Lower lobe of right lung (tissue), 2 donors: ENCODE measurements around the gene ABCA4. TPM values are rescaled to one million over a fixed set of nuclear protein-coding genes. Genes with fewer than 3 reads are reported as not detected.

Experiments used
- ATAC-seq, 2 donors: fragments of 200-7000 bp; cut with Tn5 transposase; one replicate each; pipeline ENCODE4 v1.9.1; 2020 to 2022; ENCODE audit warnings: mild to moderate bottlenecking in 2 of 2, moderate library complexity in 2 of 2
- DNase-seq: peaks from one replicate; pipeline ENCODE4 v3.0.0-alpha.2; 2020
- H3K27ac ChIP-seq: fragments of 200-600 bp; one replicate; pipeline ENCODE4 v1.8.0; 2022
- H3K27me3 ChIP-seq: fragments of 200-600 bp; one replicate; pipeline ENCODE4 v1.8.0; 2022; ENCODE audit warnings: low read depth
- H3K36me3 ChIP-seq: fragments of 200-600 bp; one replicate; pipeline ENCODE4 v1.8.0; 2022; ENCODE audit warnings: mild to moderate bottlenecking
- H3K4me1 ChIP-seq: fragments of 200-600 bp; one replicate; pipeline ENCODE4 v1.8.0; 2022
- H3K4me3 ChIP-seq: fragments of 200-600 bp; one replicate; pipeline ENCODE4 v1.8.0; 2022; ENCODE audit warnings: mild to moderate bottlenecking
- H3K9me3 ChIP-seq: fragments of 200-600 bp; one replicate; pipeline ENCODE4 v1.8.0; 2022
- intact Hi-C: fragments of 100-400 bp; cut with DNase I; formaldehyde crosslinking; loops from one replicate; pipeline ENCODE4 v1.11.0; 2022
- total RNA-seq: library from RNA; stranded (reverse); fragmentation: NEBNext Ultra II Directional; extraction: Animal tissue kit (Norgen Biotek cat#: 25700); gene quantifications from one replicate; pipeline ENCODE4 v1.2.1, GENCODE V29; 2021
- TF ChIP-seq, protein P1 (sequence below): fragments of 200-600 bp; IDR thresholded peaks from one replicate; pipeline ENCODE4 v1.8.0; 2022; ENCODE audit warnings: antibody characterized with exemption, mild to moderate bottlenecking
- donor health status: DM: no; HTN: yes; CAD: no; lungs with severe emphysema.

The ABCA4 gene
- total RNA-seq, 1 donor from 2014 or later, result 1.9 TPM

GRCh38 chr1:94015489-94015817 is 105.5 kb downstream of the ABCA4 start:
- DNase-seq (no peak), ATAC-seq (no peak)
- peaks cover under 1% of the 10 kb centered on the region for H3K4me1 ChIP-seq
- no peak overlapping the region for H3K27ac ChIP-seq
- H3K9me3 ChIP-seq, result no peaks in the 10 kb centered on the region
- TF ChIP-seq, protein P1, sequence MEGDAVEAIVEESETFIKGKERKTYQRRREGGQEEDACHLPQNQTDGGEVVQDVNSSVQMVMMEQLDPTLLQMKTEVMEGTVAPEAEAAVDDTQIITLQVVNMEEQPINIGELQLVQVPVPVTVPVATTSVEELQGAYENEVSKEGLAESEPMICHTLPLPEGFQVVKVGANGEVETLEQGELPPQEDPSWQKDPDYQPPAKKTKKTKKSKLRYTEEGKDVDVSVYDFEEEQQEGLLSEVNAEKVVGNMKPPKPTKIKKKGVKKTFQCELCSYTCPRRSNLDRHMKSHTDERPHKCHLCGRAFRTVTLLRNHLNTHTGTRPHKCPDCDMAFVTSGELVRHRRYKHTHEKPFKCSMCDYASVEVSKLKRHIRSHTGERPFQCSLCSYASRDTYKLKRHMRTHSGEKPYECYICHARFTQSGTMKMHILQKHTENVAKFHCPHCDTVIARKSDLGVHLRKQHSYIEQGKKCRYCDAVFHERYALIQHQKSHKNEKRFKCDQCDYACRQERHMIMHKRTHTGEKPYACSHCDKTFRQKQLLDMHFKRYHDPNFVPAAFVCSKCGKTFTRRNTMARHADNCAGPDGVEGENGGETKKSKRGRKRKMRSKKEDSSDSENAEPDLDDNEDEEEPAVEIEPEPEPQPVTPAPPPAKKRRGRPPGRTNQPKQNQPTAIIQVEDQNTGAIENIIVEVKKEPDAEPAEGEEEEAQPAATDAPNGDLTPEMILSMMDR, result no peak
- no peaks in the 10 kb centered on the region for H3K27me3 ChIP-seq
- H3K36me3 ChIP-seq, result no peaks in the 10 kb centered on the region
- H3K4me3 ChIP-seq, result no peak overlapping the region
- intact Hi-C loops, result no loop called here

- TF ChIP-seq, protein P1, result no peak
- Histone ChIP-seq H3K27me3 (no peaks in the 10 kb centered on the region), H3K27ac (no peak overlapping the region), H3K4me3 (no peak overlapping the region), H3K9me3 (no peaks in the 10 kb centered on the region), H3K4me1 (no peaks in the 10 kb centered on the region), H3K36me3 (no peaks in the 10 kb centered on the region)
- DNase-seq (no peak), ATAC-seq (no peak)
- intact Hi-C loops, result no loop called here
These were observed 106.1 kb downstream of the ABCA4 start for GRCh38 chr1:94014635-94015488.

- Histone ChIP-seq H3K4me1 (no peaks in the 10 kb centered on the region), H3K27ac (no peak overlapping the region), H3K27me3 (no peaks in the 10 kb centered on the region), H3K9me3 (no peaks in the 10 kb centered on the region), H3K4me3 (no peak overlapping the region), H3K36me3 (no peaks in the 10 kb centered on the region)
- TF ChIP-seq, protein P1, result no peak
- intact Hi-C loops, result no loop called here
- ATAC-seq (no peak), DNase-seq (no peak)
These were observed 106.9 kb downstream of the ABCA4 start for GRCh38 chr1:94014087-94014486.

DNA sequence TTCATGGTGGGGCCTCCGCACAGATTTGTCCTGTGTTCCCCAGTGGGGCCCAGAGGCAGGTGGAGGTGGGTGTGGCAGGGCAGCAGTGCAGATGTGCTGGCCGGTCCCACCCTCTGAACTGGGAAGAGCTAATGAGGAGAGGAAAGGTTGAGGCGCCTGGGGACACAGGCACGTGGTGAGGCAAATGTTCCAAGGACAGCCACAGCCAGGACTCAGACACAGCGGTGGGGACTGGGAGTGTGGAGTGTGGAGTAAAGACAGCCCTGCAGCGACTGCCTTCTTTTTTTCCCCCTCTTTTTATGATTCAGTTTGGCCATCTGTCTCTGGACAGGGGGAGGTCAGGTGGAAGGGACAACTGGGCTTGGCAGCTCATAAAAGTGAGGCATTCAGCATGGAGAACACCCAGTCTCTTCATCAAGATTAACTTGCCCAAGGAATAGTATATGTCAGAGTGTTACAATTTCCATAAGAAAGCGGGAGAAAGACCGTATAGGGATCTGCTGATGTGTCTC is 107.5 kb downstream of the ABCA4 start:
- Histone ChIP-seq H3K4me3 (no peak overlapping the region), H3K27me3 (no peaks in the 10 kb centered on the region), H3K36me3 (no peaks in the 10 kb centered on the region), H3K9me3 (no peaks in the 10 kb centered on the region), H3K27ac (no peak overlapping the region), H3K4me1 (no peaks in the 10 kb centered on the region)
- TF ChIP-seq, protein P1, result no peak
- intact Hi-C loops, result no loop called here
- ATAC-seq (no peak), DNase-seq (no peak)

DNA sequence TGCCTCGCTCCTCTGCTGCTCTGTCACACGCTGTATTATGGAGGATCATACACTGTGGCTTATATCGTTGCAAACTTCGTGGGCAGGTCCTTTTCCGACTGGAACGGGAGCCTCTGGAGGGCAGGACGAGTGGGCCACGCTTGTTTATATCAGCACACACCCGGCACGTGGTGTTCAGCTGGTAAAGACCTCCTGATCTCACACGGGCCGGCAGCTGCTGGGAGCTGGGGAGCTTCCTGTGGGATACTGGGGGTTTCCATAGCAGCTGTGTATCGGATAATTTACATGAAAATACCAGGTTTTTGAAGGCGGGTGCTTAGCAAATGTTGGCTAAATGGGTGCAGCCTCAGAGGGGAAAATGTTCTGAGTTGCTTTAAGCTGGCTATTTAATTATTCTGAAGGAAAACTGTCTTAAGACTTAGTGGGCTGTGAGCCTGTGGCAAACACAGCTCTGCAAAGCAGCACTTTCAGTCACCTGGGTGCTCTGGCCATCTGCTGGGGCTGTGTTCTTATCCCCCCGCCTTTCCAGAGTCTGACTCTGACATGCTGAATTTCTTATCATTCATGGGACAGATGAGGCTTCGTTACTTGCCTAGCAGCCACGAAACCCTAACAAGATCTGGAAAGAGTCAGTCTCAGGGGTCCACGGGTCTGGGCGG is 108.1 kb downstream of the ABCA4 start:
- Histone ChIP-seq H3K27me3 (no peaks in the 10 kb centered on the region), H3K9me3 (no peaks in the 10 kb centered on the region), H3K4me1 (no peaks in the 10 kb centered on the region), H3K4me3 (no peak overlapping the region), H3K36me3 (no peaks in the 10 kb centered on the region), H3K27ac (no peak overlapping the region)
- DNase-seq (no peak), ATAC-seq (no peak)
- intact Hi-C loops, result no loop called here
- TF ChIP-seq, protein P1, result no peak
